Neural crest cell (in vitro differentiated cells): ENCODE measurements around the gene SPOCK1. TPM values are rescaled to one million over a fixed set of nuclear protein-coding genes. Genes with fewer than 3 reads are reported as not detected.

Source experiments
- DNase-seq: peaks from one replicate; pipeline ENCODE4 v3.0.0; 2021; ENCODE audit warnings: low read depth, mixed read lengths, low spot score
- H3K27ac Mint-ChIP-seq: one replicate; pipeline ENCODE4 v1.8.0; 2021; ENCODE audit warnings: mild to moderate bottlenecking, mixed read lengths; ENCODE audit not compliant: unreplicated experiment
- H3K27me3 Mint-ChIP-seq: 2 replicates; pipeline ENCODE4 v1.8.0; 2021; ENCODE audit warnings: low read depth, mild to moderate bottlenecking, mixed read lengths
- H3K36me3 Mint-ChIP-seq: 2 replicates; pipeline ENCODE4 v1.8.0; 2021; ENCODE audit warnings: low read depth, mild to moderate bottlenecking, mixed read lengths
- H3K4me1 Mint-ChIP-seq: 2 replicates; pipeline ENCODE4 v1.8.0; 2021; ENCODE audit warnings: mixed read lengths
- H3K4me3 Mint-ChIP-seq: one replicate; pipeline ENCODE4 v1.8.0; 2021; ENCODE audit warnings: mild to moderate bottlenecking, mixed read lengths
- H3K9me3 Mint-ChIP-seq: 2 replicates; pipeline ENCODE4 v1.8.0; 2021; ENCODE audit warnings: mixed read lengths
- CTCF ChIP-seq: fragments of 200-600 bp; sonication (generic); conservative IDR thresholded peaks from 2 replicates; pipeline ENCODE4 v1.5.0; 2021; ENCODE audit warnings: antibody characterized with exemption, mild to moderate bottlenecking
- total RNA-seq: library from RNA; stranded (reverse); gene quantifications from 2 replicates; pipeline ENCODE4 v1.2.1, GENCODE V29; 2021

SPOCK1 gene
- total RNA-seq, 1 donor from 2014 or later: 89.7 TPM

- Mint-ChIP-seq H3K4me3 (no peak overlapping the region), H3K9me3 (no peaks in the 10 kb centered on the region), H3K36me3 (no peaks in the 10 kb centered on the region), H3K27ac (peak overlapping the region; percentile 5), H3K27me3 (peaks cover 85% of the 10 kb centered on the region), H3K4me1 (peaks cover 26% of the 10 kb centered on the region)
- DNase-seq: no peak
- no peak for TF ChIP-seq CTCF
Measured at GRCh38 chr5:137141779-137142178, 357.3 kb downstream of the SPOCK1 start.

- TF ChIP-seq CTCF: no peak
- H3K27ac Mint-ChIP-seq: no peak overlapping the region
- no peak for DNase-seq
- no peaks in the 10 kb centered on the region for H3K9me3 Mint-ChIP-seq
- no peaks in the 10 kb centered on the region for H3K36me3 Mint-ChIP-seq
- H3K4me3 Mint-ChIP-seq: no peak overlapping the region
- H3K27me3 Mint-ChIP-seq: peaks cover 60% of the 10 kb centered on the region
- peaks cover 22% of the 10 kb centered on the region for H3K4me1 Mint-ChIP-seq
Measured at GRCh38 chr5:137136991-137137632, 362.0 kb downstream of the SPOCK1 start.

- peaks cover 43% of the 10 kb centered on the region for H3K27me3 Mint-ChIP-seq
- no peak for DNase-seq
- no peak overlapping the region for H3K27ac Mint-ChIP-seq
- H3K4me3 Mint-ChIP-seq: no peak overlapping the region
- no peak for TF ChIP-seq CTCF
- H3K36me3 Mint-ChIP-seq: no peaks in the 10 kb centered on the region
- H3K4me1 Mint-ChIP-seq: peaks cover 22% of the 10 kb centered on the region
- no peaks in the 10 kb centered on the region for H3K9me3 Mint-ChIP-seq
Measured at GRCh38 chr5:137134920-137135532, 364.1 kb downstream of the SPOCK1 start.

GRCh38 chr5:137129886-137130680 lies 369.0 kb downstream of the SPOCK1 start:
- peaks cover 2% of the 10 kb centered on the region for H3K36me3 Mint-ChIP-seq
- peaks cover 13% of the 10 kb centered on the region for H3K27me3 Mint-ChIP-seq
- TF ChIP-seq CTCF: no peak
- DNase-seq: no peak
- peaks cover 11% of the 10 kb centered on the region for H3K4me1 Mint-ChIP-seq
- no peak overlapping the region for H3K27ac Mint-ChIP-seq
- H3K9me3 Mint-ChIP-seq: no peaks in the 10 kb centered on the region
- H3K4me3 Mint-ChIP-seq: no peak overlapping the region

- DNase-seq: no peak
- Mint-ChIP-seq H3K36me3 (peaks cover 2% of the 10 kb centered on the region), H3K4me1 (no peaks in the 10 kb centered on the region), H3K9me3 (no peaks in the 10 kb centered on the region), H3K4me3 (no peak overlapping the region), H3K27me3 (no peaks in the 10 kb centered on the region), H3K27ac (no peak overlapping the region)
- no peak for TF ChIP-seq CTCF
Measured at GRCh38 chr5:137128012-137128411, 371.1 kb downstream of the SPOCK1 start.
